Fibroblast of mammary gland (primary cell): Measurements from ENCODE around the gene NEDD4L.

Experiments used
- DNase-seq: peaks from one replicate; pipeline ENCODE4 v3.0.0-alpha.2; 2010; ENCODE audit warnings: low read depth
- H3K4me3 ChIP-seq: 2 replicates; pipeline ENCODE4 v1.5.1; 2011; ENCODE audit warnings: low read depth, mild to moderate bottlenecking, low read length, moderate library complexity; ENCODE audit not compliant: control insufficient read depth
- CTCF ChIP-seq: conservative IDR thresholded peaks from 2 replicates; pipeline ENCODE4 v1.5.1; 2011; ENCODE audit warnings: low read depth, low read length, inconsistent platforms; ENCODE audit not compliant: control insufficient read depth, insufficient read depth

Gene NEDD4L

GRCh38 chr18:58097121-58097906 lies 53.3 kb downstream of the NEDD4L start:
- DNase-seq = no peak
- no peak for TF ChIP-seq CTCF
- no peak overlapping the region for H3K4me3 ChIP-seq

GRCh38 chr18:58097907-58098166 lies 53.8 kb downstream of the NEDD4L start:
- no peak for TF ChIP-seq CTCF
- H3K4me3 ChIP-seq = no peak overlapping the region
- no peak for DNase-seq

GRCh38 chr18:58098706-58099105 lies 54.7 kb downstream of the NEDD4L start:
- H3K4me3 ChIP-seq = no peak overlapping the region
- TF ChIP-seq CTCF = no peak
- DNase-seq = peak; percentile 6

- no peak for TF ChIP-seq CTCF
- H3K4me3 ChIP-seq = no peak overlapping the region
- DNase-seq = no peak
Measured at GRCh38 chr18:58100154-58100553, 56.1 kb downstream of the NEDD4L start.

GRCh38 chr18:58101291-58101794 lies 57.3 kb downstream of the NEDD4L start:
- no peak for TF ChIP-seq CTCF
- DNase-seq = no peak
- no peak overlapping the region for H3K4me3 ChIP-seq

- no peak overlapping the region for H3K4me3 ChIP-seq
- TF ChIP-seq CTCF = no peak
- DNase-seq = no peak
Measured at GRCh38 chr18:58102018-58102417, 58.0 kb downstream of the NEDD4L start.
